ENCODE results near the gene FRS2. TPM values are rescaled to one million over a fixed set of nuclear protein-coding genes. Genes with fewer than 3 reads are reported as not detected.

The FRS2 gene
- total and polyA plus RNA-seq, 2 experiments from 2014 or later, result 15.9 to 43.2 TPM

DNA sequence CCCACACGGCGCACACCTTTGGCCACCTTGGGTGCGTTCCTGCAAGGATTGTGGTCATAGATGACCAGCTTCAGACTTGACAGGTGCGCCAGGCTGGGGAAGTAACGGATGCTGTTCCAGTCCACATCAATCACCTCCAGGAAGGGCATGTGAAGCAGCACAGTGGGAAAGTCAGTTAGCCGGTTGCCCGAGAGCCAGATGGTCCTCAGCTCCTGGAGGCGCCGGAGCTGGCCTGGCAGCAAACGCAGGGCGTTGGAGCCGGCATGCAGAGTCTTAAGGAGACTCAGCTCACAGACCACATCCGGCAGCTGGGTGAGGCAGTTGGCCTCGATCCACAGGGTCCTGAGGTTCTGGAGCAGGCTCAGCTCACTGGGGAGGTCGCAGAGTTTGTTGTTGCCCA is 139.9 kb downstream of the FRS2 start:
- H3K9me3 ChIP-seq (ENCODE audit: low read depth), result no peaks in the 10 kb centered on the region
- H3K27me3 ChIP-seq, result no peaks in the 10 kb centered on the region
- peak overlapping the region; percentile 83 for H3K27ac ChIP-seq
- no peak for DNase-seq (ENCODE audit: low read depth in 1 of 2, low spot score in 1 of 2)
- H3K36me3 ChIP-seq, result no peaks in the 10 kb centered on the region
- peaks cover 65% of the 10 kb centered on the region for H3K4me1 ChIP-seq (ENCODE audit: low read depth)
- TF ChIP-seq, protein P1, sequence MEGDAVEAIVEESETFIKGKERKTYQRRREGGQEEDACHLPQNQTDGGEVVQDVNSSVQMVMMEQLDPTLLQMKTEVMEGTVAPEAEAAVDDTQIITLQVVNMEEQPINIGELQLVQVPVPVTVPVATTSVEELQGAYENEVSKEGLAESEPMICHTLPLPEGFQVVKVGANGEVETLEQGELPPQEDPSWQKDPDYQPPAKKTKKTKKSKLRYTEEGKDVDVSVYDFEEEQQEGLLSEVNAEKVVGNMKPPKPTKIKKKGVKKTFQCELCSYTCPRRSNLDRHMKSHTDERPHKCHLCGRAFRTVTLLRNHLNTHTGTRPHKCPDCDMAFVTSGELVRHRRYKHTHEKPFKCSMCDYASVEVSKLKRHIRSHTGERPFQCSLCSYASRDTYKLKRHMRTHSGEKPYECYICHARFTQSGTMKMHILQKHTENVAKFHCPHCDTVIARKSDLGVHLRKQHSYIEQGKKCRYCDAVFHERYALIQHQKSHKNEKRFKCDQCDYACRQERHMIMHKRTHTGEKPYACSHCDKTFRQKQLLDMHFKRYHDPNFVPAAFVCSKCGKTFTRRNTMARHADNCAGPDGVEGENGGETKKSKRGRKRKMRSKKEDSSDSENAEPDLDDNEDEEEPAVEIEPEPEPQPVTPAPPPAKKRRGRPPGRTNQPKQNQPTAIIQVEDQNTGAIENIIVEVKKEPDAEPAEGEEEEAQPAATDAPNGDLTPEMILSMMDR (IDR thresholded peaks at IDR 0.05; ENCODE audit: low read depth, low read length), result no peak
- peak overlapping the region; percentile 23 for H3K4me3 ChIP-seq

DNA sequence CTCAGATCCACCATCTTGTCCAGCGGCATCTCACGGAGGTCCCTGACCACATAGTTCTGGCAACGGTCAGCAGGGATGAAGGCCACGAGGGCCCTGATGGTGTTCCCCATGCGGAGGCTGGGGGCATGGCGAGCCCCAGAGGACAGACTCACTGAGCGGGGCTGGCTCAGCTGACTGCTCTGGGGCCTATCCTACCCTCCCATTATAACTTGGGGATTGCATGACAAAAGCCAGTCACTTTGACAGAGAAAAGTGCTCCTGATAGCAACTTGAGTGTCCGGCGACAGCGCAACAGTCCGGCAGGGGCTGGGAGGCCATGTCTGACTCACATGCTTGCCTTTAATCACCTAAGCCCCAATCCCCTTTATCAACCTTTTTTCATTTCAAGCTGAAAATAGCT is 140.5 kb downstream of the FRS2 start, which contains the start of gene LRRC10:
TSS of gene LRRC10 (minus strand) at position 179 of the 400 bp plus-strand sequence. CDS start at position 110, 69 bp downstream.
- TF ChIP-seq, protein P1 (IDR thresholded peaks at IDR 0.05; ENCODE audit: low read depth, low read length), result no peak
- H3K4me1 ChIP-seq (ENCODE audit: low read depth), result peaks cover 62% of the 10 kb centered on the region
- peak in 1 of 2 donors; percentile 80 for DNase-seq (ENCODE audit: low read depth in 1 of 2, low spot score in 1 of 2)
- peak within 1 kb of the TSS; percentile 83 for H3K27ac ChIP-seq
- H3K27me3 ChIP-seq, result no peaks in the 10 kb centered on the region
- peak within 1 kb of the TSS; percentile 23 for H3K4me3 ChIP-seq
- no peaks in the 10 kb centered on the region for H3K36me3 ChIP-seq
- no peaks in the 10 kb centered on the region for H3K9me3 ChIP-seq (ENCODE audit: low read depth)

DNA sequence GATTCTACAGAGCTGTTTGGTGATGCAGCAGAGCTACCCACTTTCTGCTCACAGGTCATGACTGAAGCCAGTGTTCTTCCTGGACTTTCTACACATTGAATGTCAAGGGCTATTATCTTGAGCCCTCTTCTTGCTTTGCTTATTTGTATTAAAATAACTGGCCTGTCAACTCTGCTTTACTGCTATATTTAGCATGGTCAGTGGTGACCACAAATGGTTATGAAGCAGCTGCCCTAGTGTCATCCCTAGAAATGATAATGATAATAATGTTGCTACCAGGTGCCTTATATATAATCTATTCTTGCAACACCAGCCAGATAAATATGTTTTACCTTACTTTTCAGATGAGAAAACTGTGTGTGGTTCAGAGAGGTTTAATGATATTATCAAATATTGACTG is 143.2 kb downstream of the FRS2 start:
- TF ChIP-seq, protein P1 (IDR thresholded peaks at IDR 0.05; ENCODE audit: low read depth, low read length), result no peak
- peak in 1 of 2 donors; percentile 47 for DNase-seq (ENCODE audit: low read depth in 1 of 2, low spot score in 1 of 2)
- Histone ChIP-seq H3K27me3 (no peaks in the 10 kb centered on the region), H3K4me1 (ENCODE audit: low read depth) (peaks cover 46% of the 10 kb centered on the region), H3K4me3 (peak overlapping the region; percentile 13), H3K9me3 (ENCODE audit: low read depth) (no peaks in the 10 kb centered on the region), H3K36me3 (no peaks in the 10 kb centered on the region), H3K27ac (peak overlapping the region; percentile 83)

DNA sequence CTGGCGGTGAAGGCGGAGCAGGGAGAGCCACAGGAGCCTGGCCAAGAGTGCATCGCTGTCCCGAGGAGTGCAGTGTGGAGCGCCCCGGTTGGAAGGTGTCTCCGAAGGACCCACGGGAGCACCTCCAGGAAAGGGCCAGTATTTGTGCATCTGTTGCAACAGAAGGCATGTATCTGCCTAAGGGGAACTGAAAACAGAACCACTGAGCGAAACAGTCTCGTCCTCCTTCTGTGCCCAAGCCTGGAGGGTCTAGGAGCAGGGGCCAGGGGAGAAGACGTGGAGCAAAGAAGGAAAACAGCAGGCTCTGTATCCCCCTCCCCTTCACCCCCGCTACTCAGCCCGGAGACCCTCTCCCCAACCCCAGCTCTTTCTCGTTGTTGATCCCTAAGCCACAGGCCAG is 145.8 kb downstream of the FRS2 start:
- no peak for DNase-seq (ENCODE audit: low read depth in 1 of 2, low spot score in 1 of 2)
- Histone ChIP-seq H3K4me1 (ENCODE audit: low read depth) (peaks cover 25% of the 10 kb centered on the region), H3K27me3 (no peaks in the 10 kb centered on the region), H3K36me3 (no peaks in the 10 kb centered on the region), H3K4me3 (no peak overlapping the region), H3K9me3 (ENCODE audit: low read depth) (no peaks in the 10 kb centered on the region), H3K27ac (no peak overlapping the region)
- TF ChIP-seq, protein P1 (IDR thresholded peaks at IDR 0.05; ENCODE audit: low read depth, low read length), result no peak

DNA sequence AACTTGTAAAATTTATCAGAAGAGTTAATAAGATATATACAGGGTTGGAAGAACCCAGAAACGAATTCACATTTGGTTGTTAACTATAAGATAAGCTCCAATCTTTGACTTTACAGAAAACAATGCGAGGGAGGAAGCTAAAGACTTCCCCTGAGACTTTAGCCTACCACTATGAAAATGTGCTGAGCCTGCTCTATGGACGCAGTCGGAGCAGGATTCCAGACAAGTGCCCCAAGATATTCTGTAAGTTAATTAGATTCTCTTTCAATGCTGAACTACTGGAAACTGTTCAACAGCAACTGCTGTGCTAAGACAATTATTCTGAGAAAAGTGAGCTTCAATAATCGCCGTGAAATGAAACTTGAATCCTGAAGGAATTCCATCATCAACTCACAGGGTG is 148.9 kb downstream of the FRS2 start:
- Histone ChIP-seq H3K4me1 (ENCODE audit: low read depth) (peaks cover 3% of the 10 kb centered on the region), H3K4me3 (no peak overlapping the region), H3K27ac (no peak overlapping the region), H3K36me3 (no peaks in the 10 kb centered on the region), H3K27me3 (no peaks in the 10 kb centered on the region), H3K9me3 (ENCODE audit: low read depth) (no peaks in the 10 kb centered on the region)
- TF ChIP-seq, protein P1 (IDR thresholded peaks at IDR 0.05; ENCODE audit: low read depth, low read length), result no peak
- peak in 1 of 2 donors; percentile 48 for DNase-seq (ENCODE audit: low read depth in 1 of 2, low spot score in 1 of 2)
